Activated T-helper 2 cell treated with anti-CD3 and anti-CD28 coated beads, Interferon-gamma antibody, Interleukin-2, Interleukin-4, amounts not matched to agents 10 μg/mL and 5 μg/mL and 100 μg/mL, durations not matched to agents 14 hours and 24 hours and 36 hours (primary cell): ENCODE results near the gene STAG1. TPM values are rescaled to one million over a fixed set of nuclear protein-coding genes. Genes with fewer than 3 reads are reported as not detected.
"Not testable (repeated sequence)": the region's sequence is repeated elsewhere in the genome, so short reads cannot be mapped to it uniquely, and the experiment has no call there.

Experiments used
- DNase-seq: peaks from one replicate; pipeline ENCODE4 v3.0.0; 2021; ENCODE audit warnings: low spot score
- H3K27ac Mint-ChIP-seq: one replicate; pipeline ENCODE4 v1.8.0; 2021; ENCODE audit warnings: mixed read lengths
- H3K27me3 Mint-ChIP-seq: one replicate; pipeline ENCODE4 v1.8.0; 2021; ENCODE audit warnings: low read depth, mixed read lengths
- H3K36me3 Mint-ChIP-seq: one replicate; pipeline ENCODE4 v1.8.0; 2021; ENCODE audit warnings: low read depth, mixed read lengths
- H3K4me1 Mint-ChIP-seq: one replicate; pipeline ENCODE4 v1.8.0; 2021; ENCODE audit warnings: low read depth, mixed read lengths
- H3K4me3 Mint-ChIP-seq: one replicate; pipeline ENCODE4 v1.8.0; 2021; ENCODE audit warnings: low read depth, mild to moderate bottlenecking, moderate library complexity, mixed read lengths
- H3K9me3 Mint-ChIP-seq: one replicate; pipeline ENCODE4 v1.8.0; 2021; ENCODE audit warnings: mixed read lengths
- intact Hi-C: fragments of 100-400 bp; cut with micrococcal nuclease; formaldehyde crosslinking; loops from one replicate; pipeline ENCODE4 v1.15.1; 2023
- total RNA-seq: library from RNA; stranded (reverse); gene quantifications from 2 replicates; pipeline ENCODE4 v1.2.3, GENCODE V29; 2022

STAG1 gene
- total RNA-seq, 1 donor from 2014 or later: 44.9 TPM

- Mint-ChIP-seq H3K27ac (no peak overlapping the region), H3K27me3 (no peaks in the 10 kb centered on the region), H3K9me3 (peaks cover 3% of the 10 kb centered on the region), H3K4me1 (peaks cover 7% of the 10 kb centered on the region), H3K36me3 (peaks cover 3% of the 10 kb centered on the region), H3K4me3 (no peak overlapping the region)
- DNase-seq: no peak
- intact Hi-C loops: no loop called here
Measured at GRCh38 chr3:136678981-136679380, 73.2 kb downstream of the STAG1 start.

GRCh38 chr3:136676009-136676408 is 76.2 kb downstream of the STAG1 start:
- H3K9me3 Mint-ChIP-seq: no peaks in the 10 kb centered on the region
- peaks cover 19% of the 10 kb centered on the region for H3K4me1 Mint-ChIP-seq

GRCh38 chr3:136675150-136675858 is 76.9 kb downstream of the STAG1 start:
- peaks cover 6% of the 10 kb centered on the region for H3K36me3 Mint-ChIP-seq
- no peak overlapping the region for H3K27ac Mint-ChIP-seq
- H3K4me1 Mint-ChIP-seq: peaks cover 19% of the 10 kb centered on the region
- DNase-seq: no peak
- intact Hi-C loops: no loop called here
- H3K9me3 Mint-ChIP-seq: no peaks in the 10 kb centered on the region
- no peak overlapping the region for H3K4me3 Mint-ChIP-seq
- H3K27me3 Mint-ChIP-seq: no peaks in the 10 kb centered on the region

More at GRCh38 chr3:136676009-136676408, 76.2 kb downstream of the STAG1 start:
- Mint-ChIP-seq H3K27ac (no peak overlapping the region), H3K4me3 (no peak overlapping the region), H3K27me3 (no peaks in the 10 kb centered on the region), H3K36me3 (peaks cover 6% of the 10 kb centered on the region)
- DNase-seq: no peak
- intact Hi-C loops: no loop called here

- Mint-ChIP-seq H3K27me3 (no peaks in the 10 kb centered on the region), H3K4me3 (no peak overlapping the region), H3K4me1 (peaks cover 19% of the 10 kb centered on the region), H3K36me3 (peaks cover 12% of the 10 kb centered on the region), H3K27ac (no peak overlapping the region), H3K9me3 (no peaks in the 10 kb centered on the region)
- no peak for DNase-seq
- intact Hi-C loops: no loop called here
Measured at GRCh38 chr3:136672457-136672856, 79.7 kb downstream of the STAG1 start.

GRCh38 chr3:136671921-136672320 is 80.3 kb downstream of the STAG1 start:
- Mint-ChIP-seq H3K27me3 (no peaks in the 10 kb centered on the region), H3K36me3 (peaks cover 12% of the 10 kb centered on the region), H3K9me3 (no peaks in the 10 kb centered on the region), H3K4me1 (peaks cover 19% of the 10 kb centered on the region), H3K27ac (no peak overlapping the region), H3K4me3 (no peak overlapping the region)
- intact Hi-C loops: no loop called here
- no peak for DNase-seq

DNA sequence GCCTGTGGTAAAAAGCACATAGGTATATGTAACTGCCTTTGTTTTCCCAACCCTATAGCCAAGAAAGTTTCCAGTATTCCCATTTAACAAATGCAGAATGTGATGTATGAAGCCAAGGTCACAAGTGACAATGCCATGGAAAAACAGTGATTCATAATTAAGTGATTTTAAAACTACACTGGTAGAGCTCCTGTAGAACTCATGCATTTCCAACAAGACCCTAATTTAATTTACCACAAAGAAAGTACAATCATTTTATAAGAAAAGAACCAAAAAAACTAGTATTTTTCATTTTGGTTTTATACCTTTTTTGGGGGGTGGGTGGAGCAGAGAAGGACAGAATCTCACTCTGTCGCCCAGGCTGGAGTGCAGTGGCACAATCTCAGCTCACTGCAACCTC is 82.0 kb downstream of the STAG1 start:
- Mint-ChIP-seq H3K36me3 (peaks cover 12% of the 10 kb centered on the region), H3K4me1 (peaks cover 16% of the 10 kb centered on the region), H3K9me3 (no peaks in the 10 kb centered on the region), H3K27me3 (no peaks in the 10 kb centered on the region), H3K27ac (no peak overlapping the region), H3K4me3 (no peak overlapping the region)
- no peak for DNase-seq
- intact Hi-C loops: no loop called here

DNA sequence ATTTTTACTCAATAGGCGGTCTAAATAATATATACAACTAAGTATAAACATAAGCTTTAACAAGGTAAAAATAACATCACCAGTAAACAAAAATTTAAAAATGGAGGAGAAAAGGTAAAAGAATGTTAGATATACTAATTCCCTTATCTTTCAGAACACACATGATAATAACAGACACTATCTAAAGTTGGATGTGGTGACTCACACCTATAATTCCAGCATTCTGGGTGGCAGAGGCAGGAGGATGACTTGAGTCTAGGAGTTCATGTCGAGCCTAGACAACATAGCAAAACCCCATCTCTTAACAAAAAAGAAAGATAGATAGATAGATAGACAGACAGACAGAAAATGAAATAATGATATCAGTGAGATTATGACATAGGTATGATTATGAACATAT is 85.1 kb downstream of the STAG1 start:
- H3K27ac Mint-ChIP-seq: no peak overlapping the region
- peaks cover 12% of the 10 kb centered on the region for H3K36me3 Mint-ChIP-seq
- no peak for DNase-seq
- H3K4me1 Mint-ChIP-seq: peaks cover 10% of the 10 kb centered on the region
- H3K4me3 Mint-ChIP-seq: no peak overlapping the region
- H3K27me3 Mint-ChIP-seq: no peaks in the 10 kb centered on the region
- intact Hi-C loops: no loop called here
- H3K9me3 Mint-ChIP-seq: no peaks in the 10 kb centered on the region

DNA sequence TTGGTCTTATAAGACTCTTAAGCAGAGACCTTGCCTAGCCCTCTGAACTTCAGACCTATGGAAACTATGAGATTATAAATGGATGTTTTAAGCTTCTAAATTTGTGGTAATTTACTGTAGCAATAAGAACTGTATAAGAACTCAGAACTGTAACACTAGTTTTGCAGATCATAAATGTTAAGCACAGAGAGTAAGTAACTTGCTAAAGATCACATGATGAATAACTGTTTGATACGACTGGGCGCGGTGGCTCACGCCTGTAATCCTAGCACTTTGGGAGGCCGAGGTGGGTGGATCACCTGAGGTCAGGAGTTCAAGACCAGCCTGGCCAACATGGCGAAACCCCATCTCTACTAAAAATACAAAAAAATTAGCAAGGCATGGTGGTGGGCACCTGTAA is 85.9 kb downstream of the STAG1 start:
- intact Hi-C loops, H3K9me3 Mint-ChIP-seq, H3K27me3 Mint-ChIP-seq, H3K27ac Mint-ChIP-seq, DNase-seq, H3K4me3 Mint-ChIP-seq: not testable (repeated sequence)
- Mint-ChIP-seq H3K36me3 (peaks cover 10% of the 10 kb centered on the region), H3K4me1 (peaks cover 12% of the 10 kb centered on the region)

DNA sequence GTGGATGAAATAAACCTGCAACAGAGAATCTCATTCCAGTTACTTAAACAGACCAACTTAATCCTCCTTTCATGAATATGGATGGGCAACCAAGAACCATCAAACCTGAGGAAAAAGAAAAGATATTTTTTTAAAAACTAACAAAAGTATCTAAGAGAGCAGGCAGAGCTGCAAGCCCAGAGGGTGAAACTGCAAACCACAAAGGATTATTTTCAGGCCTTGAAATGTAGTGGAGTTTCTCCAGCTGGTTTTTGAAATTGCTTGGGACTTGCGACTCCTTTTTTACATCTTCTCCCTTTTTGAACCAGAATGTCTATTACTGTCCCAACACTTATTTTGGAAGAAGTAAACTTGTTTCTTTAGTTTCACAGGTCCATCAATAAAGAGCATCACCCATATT is 87.4 kb downstream of the STAG1 start:
- no peak overlapping the region for H3K4me3 Mint-ChIP-seq
- H3K27ac Mint-ChIP-seq: no peak overlapping the region
- H3K27me3 Mint-ChIP-seq: no peaks in the 10 kb centered on the region
- peaks cover 12% of the 10 kb centered on the region for H3K4me1 Mint-ChIP-seq
- H3K9me3 Mint-ChIP-seq: no peaks in the 10 kb centered on the region
- no peak for DNase-seq
- intact Hi-C loops: no loop called here
- peaks cover 12% of the 10 kb centered on the region for H3K36me3 Mint-ChIP-seq

- Mint-ChIP-seq H3K9me3 (peaks cover 1% of the 10 kb centered on the region), H3K4me3 (no peak overlapping the region), H3K4me1 (peaks cover 12% of the 10 kb centered on the region), H3K27ac (no peak overlapping the region), H3K27me3 (no peaks in the 10 kb centered on the region), H3K36me3 (peaks cover 11% of the 10 kb centered on the region)
- no peak for DNase-seq
- intact Hi-C loops: no loop called here
Measured at GRCh38 chr3:136661282-136661681, 90.9 kb downstream of the STAG1 start.

DNA sequence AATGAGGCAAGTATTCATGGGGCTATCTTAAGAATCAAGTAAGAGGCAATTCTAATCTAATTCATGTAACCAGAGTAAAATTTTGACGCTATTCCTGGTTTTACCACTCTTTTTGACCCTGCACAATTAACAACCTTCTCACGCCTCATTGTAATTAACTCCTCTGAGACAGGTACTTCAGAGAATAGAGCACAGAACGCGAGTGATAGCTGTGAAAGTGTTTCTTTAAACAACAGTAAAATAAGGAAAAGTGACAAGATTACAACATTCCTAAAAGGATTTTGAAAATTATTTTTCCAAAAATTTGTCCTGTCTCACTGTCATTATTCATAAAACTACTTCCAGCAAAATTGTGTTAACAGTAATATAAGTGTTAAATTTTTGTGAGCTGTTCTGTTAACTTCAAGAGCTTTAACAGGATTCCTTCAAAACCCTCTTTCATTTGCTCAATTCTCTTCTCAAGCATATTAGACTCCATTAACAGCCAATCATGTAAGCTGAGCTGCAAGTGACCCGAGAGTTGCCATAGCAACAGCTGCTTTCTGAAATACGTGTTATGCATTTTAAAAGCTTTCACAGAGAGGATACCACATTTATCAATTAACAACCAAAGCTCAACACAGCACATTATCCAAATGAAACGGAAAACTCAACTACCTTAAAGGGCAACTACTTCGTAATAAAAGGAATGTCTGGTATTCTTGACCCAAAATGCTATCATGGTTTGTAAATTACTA is 93.1 kb downstream of the STAG1 start:
- peaks cover 18% of the 10 kb centered on the region for H3K9me3 Mint-ChIP-seq
- H3K4me1 Mint-ChIP-seq: peaks cover 9% of the 10 kb centered on the region
- H3K4me3 Mint-ChIP-seq: no peak overlapping the region
- peaks cover 30% of the 10 kb centered on the region for H3K36me3 Mint-ChIP-seq
- no peak for DNase-seq
- H3K27ac Mint-ChIP-seq: no peak overlapping the region
- H3K27me3 Mint-ChIP-seq: no peaks in the 10 kb centered on the region
- intact Hi-C loops: no loop called here

GRCh38 chr3:136657526-136657925 is 94.7 kb downstream of the STAG1 start:
- Mint-ChIP-seq H3K4me1 (peaks cover 3% of the 10 kb centered on the region), H3K9me3 (peaks cover 27% of the 10 kb centered on the region), H3K27ac (no peak overlapping the region), H3K4me3 (no peak overlapping the region), H3K36me3 (peaks cover 39% of the 10 kb centered on the region), H3K27me3 (no peaks in the 10 kb centered on the region)
- DNase-seq: no peak
- intact Hi-C loops: no loop called here

DNA sequence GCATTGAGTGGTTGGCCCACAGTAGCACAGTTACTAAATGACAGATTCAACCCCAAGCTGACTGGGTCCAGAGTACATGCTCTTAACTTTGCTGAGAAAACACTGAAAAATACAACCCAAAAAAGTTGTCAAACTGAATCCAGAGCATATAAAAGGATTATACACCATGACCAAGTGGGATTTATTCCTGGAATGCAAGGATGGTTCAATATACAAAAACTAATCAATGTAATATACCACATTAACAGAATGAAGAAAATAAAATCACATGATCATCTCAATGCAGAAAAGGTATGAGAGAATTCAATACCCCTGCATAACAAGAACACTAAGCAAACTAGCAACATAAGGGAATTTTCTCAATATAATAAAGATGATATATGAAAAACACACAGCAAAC is 98.5 kb downstream of the STAG1 start:
- Mint-ChIP-seq H3K27me3 (no peaks in the 10 kb centered on the region), H3K27ac (no peak overlapping the region), H3K36me3 (peaks cover 44% of the 10 kb centered on the region), H3K4me3 (no peak overlapping the region), H3K9me3 (peaks cover 30% of the 10 kb centered on the region), H3K4me1 (peaks cover 7% of the 10 kb centered on the region)
- DNase-seq: no peak
- intact Hi-C loops: no loop called here
